HCT116 (cell line): ENCODE results near the gene SERPINB11. TPM values are rescaled to one million over a fixed set of nuclear protein-coding genes. Genes with fewer than 3 reads are reported as not detected.

ENCODE experiments used
- ATAC-seq: fragments of 200-7000 bp; cut with Tn5 transposase; 2 replicates; pipeline ENCODE4 v1.9.1; 2020; ENCODE audit warnings: mild to moderate bottlenecking, moderate library complexity
- BruUV-seq: library from RNA; stranded (reverse); fragments of 400-500 nt; replicated peaks from 2 replicates; lab custom pipeline; 2021; lab: Mats Ljungman, UMichigan
- CTCF ChIA-PET: fragments of 300-600 bp; sonication (Branson Sonifier 250); formaldehyde crosslinking; loops from one replicate; lab custom pipeline; 2021; ENCODE audit warnings: antibody characterized with exemption; lab: Charles Lee
- POLR2A ChIA-PET: fragments of 300-600, 350-600 bp; sonication (Branson Sonifier 250); formaldehyde crosslinking; loops from one replicate; lab custom pipeline; 2021; ENCODE audit warnings: antibody characterized with exemption; lab: Charles Lee
- RAD21 ChIA-PET, 2 experiments: fragments of 300-600 bp; sonication (Branson Sonifier 250); formaldehyde crosslinking; loops; one replicate each; lab custom pipeline; 2023; ENCODE audit warnings: low total read pairs in 2 of 2; ENCODE audit not compliant: uncharacterized antibody in 2 of 2, unreplicated experiment in 2 of 2, low non-redundant PET in 1 of 2; lab: Charles Lee
- DNase-seq: peaks from one replicate; pipeline ENCODE4 v3.0.0-alpha.2; 2010; ENCODE audit warnings: low read depth, low spot score
- H2AFZ ChIP-seq: fragments of 200-600 bp; shearing (Covaris generic), sonication (generic); 2 replicates; pipeline ENCODE4 v1.6.1; 2017; ENCODE audit warnings: low read depth, mixed run types, mixed read lengths, antibody characterized with exemption, low read length; ENCODE audit not compliant: poor library complexity, severe bottlenecking
- H3K27ac ChIP-seq: 2 replicates; pipeline ENCODE4 v1.5.1; 2012; ENCODE audit warnings: low read depth, low read length
- H3K27me3 ChIP-seq: fragments of 200-600 bp; sonication (generic); 2 replicates; pipeline ENCODE4 v1.6.1; 2016; ENCODE audit warnings: mixed run types, low read length, mixed read lengths; ENCODE audit not compliant: insufficient read depth
- H3K36me3 ChIP-seq, 2 experiments: fragments of 200-500 bp in 1 of 2; fragments of 200-600 bp in 1 of 2; sonication (Bioruptor generic) in 1 of 2; sonication (generic) in 1 of 2; 2 replicates each; pipeline versions ENCODE4 v1.5.1 to v1.6.1; 2014 to 2016; ENCODE audit warnings: low read length in 2 of 2, inconsistent platforms in 1 of 2, mixed read lengths in 1 of 2, mixed run types in 1 of 2; ENCODE audit not compliant: insufficient read depth in 2 of 2, control insufficient read depth in 1 of 2
- H3K4me1 ChIP-seq, 2 experiments: fragments of 200-600 bp in 1 of 2; sonication (generic) in 1 of 2; 2 replicates each; pipeline versions ENCODE4 v1.5.1 to v1.6.1; 2012 to 2017; ENCODE audit warnings: low read length in 2 of 2, inconsistent platforms in 1 of 2, mild to moderate bottlenecking in 1 of 2, mixed read lengths in 1 of 2, mixed run types in 1 of 2, moderate library complexity in 1 of 2; ENCODE audit not compliant: insufficient read depth in 2 of 2, control insufficient read depth in 1 of 2
- H3K4me2 ChIP-seq: fragments of 200-600 bp; sonication (generic); 2 replicates; pipeline ENCODE4 v1.6.1; 2017; ENCODE audit warnings: mixed run types, low read length, mixed read lengths
- H3K4me3 ChIP-seq, 2 experiments: fragments of 200-600 bp in 1 of 2; sonication (generic) in 1 of 2; replicated peaks in 1 of 2; 2 replicates each; pipeline ENCODE4 v1.5.1; 2011 to 2016; ENCODE audit warnings: low read length in 2 of 2, control low read depth in 1 of 2, low read depth in 1 of 2, mild to moderate bottlenecking in 1 of 2, mixed read lengths in 1 of 2, mixed run types in 1 of 2
- H3K79me2 ChIP-seq: fragments of 200-600 bp; sonication (generic); 2 replicates; pipeline ENCODE4 v1.6.1; 2017; ENCODE audit warnings: mild to moderate bottlenecking, mixed run types, low read length, moderate library complexity, mixed read lengths; ENCODE audit not compliant: insufficient read depth
- H3K9ac ChIP-seq: fragments of 200-600 bp; sonication (generic); 2 replicates; pipeline ENCODE4 v1.6.1; 2016; ENCODE audit warnings: low read length, mixed read lengths
- H3K9me2 ChIP-seq: fragments of 200-600 bp; sonication (generic), shearing (Covaris generic); 2 replicates; pipeline ENCODE4 v1.6.1; 2017; ENCODE audit warnings: mixed run types, mild to moderate bottlenecking, moderate library complexity; ENCODE audit not compliant: insufficient read depth
- H3K9me3 ChIP-seq, 2 experiments: fragments of 200-500 bp in 1 of 2; fragments of 200-600 bp in 1 of 2; sonication (Bioruptor generic) in 1 of 2; sonication (generic) in 1 of 2; 2 replicates each; pipeline ENCODE4 v1.6.1; 2014 to 2017; ENCODE audit warnings: low read length in 2 of 2, mixed read lengths in 2 of 2, inconsistent platforms in 1 of 2, low read depth in 1 of 2, mild to moderate bottlenecking in 1 of 2, mixed run types in 1 of 2, moderate library complexity in 1 of 2; ENCODE audit not compliant: control insufficient read depth in 1 of 2, insufficient read depth in 1 of 2
- H4K20me1 ChIP-seq: fragments of 200-600 bp; sonication (generic), shearing (Covaris generic); 2 replicates; pipeline ENCODE4 v1.6.1; 2017; ENCODE audit warnings: mixed run types, mild to moderate bottlenecking, moderate library complexity; ENCODE audit not compliant: insufficient read depth
- ATF3 ChIP-seq: IDR thresholded peaks from 2 replicates; pipeline ENCODE4 v1.6.1; 2012
- CBX3 ChIP-seq: IDR thresholded peaks from 2 replicates; pipeline ENCODE4 v1.6.1; 2012; ENCODE audit warnings: low read depth
- CTCF ChIP-seq, 3 experiments: fragments of 200-600 bp in 1 of 3; sonication (generic) in 1 of 3; IDR thresholded peaks in 2 of 3; conservative IDR thresholded peaks in 1 of 3; 2 replicates each; pipeline ENCODE4 v1.5.1; 2012 to 2017; ENCODE audit warnings: low read depth in 2 of 3, low read length in 2 of 3, antibody characterized with exemption in 1 of 3, borderline replicate concordance in 1 of 3, control low read depth in 1 of 3, mild to moderate bottlenecking in 1 of 3, mixed read lengths in 1 of 3, mixed run types in 1 of 3, moderate library complexity in 1 of 3; ENCODE audit not compliant: insufficient read depth in 1 of 3
- FOSL1 ChIP-seq: IDR thresholded peaks from 2 replicates; pipeline ENCODE4 v1.6.1; 2012; ENCODE audit warnings: low read depth
- JUND ChIP-seq: IDR thresholded peaks from 2 replicates; pipeline ENCODE4 v1.6.1; 2012
- SIN3A ChIP-seq: IDR thresholded peaks from 2 replicates; pipeline ENCODE4 v1.6.1; 2012; ENCODE audit warnings: low read depth
- TCF7L2 ChIP-seq: IDR thresholded peaks from 2 replicates; pipeline ENCODE4 v1.7.0; 2011; ENCODE audit warnings: borderline replicate concordance, inconsistent platforms; ENCODE audit not compliant: insufficient read depth, insufficient read length; ENCODE audit errors: extremely low read depth
- YY1 ChIP-seq: IDR thresholded peaks from 2 replicates; pipeline ENCODE4 v1.6.1; 2011; ENCODE audit warnings: low read length, low read depth, moderate library complexity, mild to moderate bottlenecking; ENCODE audit not compliant: insufficient replicate concordance; ENCODE audit errors: extremely low read depth
- ZBTB33 ChIP-seq: IDR thresholded peaks from 2 replicates; pipeline ENCODE4 v1.6.1; 2011; ENCODE audit warnings: mild to moderate bottlenecking, low read length, moderate library complexity; ENCODE audit not compliant: insufficient replicate concordance; ENCODE audit errors: extremely low read depth
- intact Hi-C: fragments of 100-400 bp; cut with micrococcal nuclease; formaldehyde crosslinking; loops from 2 replicates; pipeline ENCODE4 v1.10.0; 2022
- total RNA-seq: library from RNA; stranded (reverse); gene quantifications from one replicate; pipeline ENCODE4 v1.2.1, GENCODE V29; 2021; ENCODE audit not compliant: unreplicated experiment

Gene SERPINB11
- total RNA-seq, 1 experiment from 2014 or later = not detected

GRCh38 chr18:63763831-63764600 lies 61.3 kb downstream of the SERPINB11 start:
- ATAC-seq = no peak
- intact Hi-C loops = no loop called here
- CTCF ChIA-PET = no interaction called here
- RAD21 ChIA-PET = no interaction called here
- H3K79me2 ChIP-seq = no peaks in the 10 kb centered on the region
- no peak overlapping the region for H3K4me3 ChIP-seq
- no peak for DNase-seq
- no peaks in the 10 kb centered on the region for H4K20me1 ChIP-seq
- no peak for TF ChIP-seq CTCF (IDR thresholded peaks at IDR 0.05 in 2 of 3, conservative IDR thresholded peaks at IDR 0.05 in 1 of 3; ENCODE audit: borderline replicate concordance in 1 of 3, insufficient read depth in 1 of 3, low read depth in 2 of 3, low read length in 2 of 3)
- TF ChIP-seq SIN3A = no peak
- H3K9me3 ChIP-seq = peaks cover 0 to 6% of the 10 kb centered on the region in 2 experiments; a peak in 1 of 4 replicates
- H3K36me3 ChIP-seq = no peaks in the 10 kb centered on the region
- H3K4me2 ChIP-seq = no peak overlapping the region
- no peak overlapping the region for H3K27ac ChIP-seq
- POLR2A ChIA-PET = no interaction called here
- no peaks in the 10 kb centered on the region for H3K9me2 ChIP-seq
- no peaks in the 10 kb centered on the region for H3K27me3 ChIP-seq
- no TSS peak for BruUV-seq
- H3K9ac ChIP-seq = no peak overlapping the region
- H2AFZ ChIP-seq = no peak overlapping the region
- no peaks in the 10 kb centered on the region for H3K4me1 ChIP-seq

- no peak overlapping the region for H3K4me2 ChIP-seq
- TF ChIP-seq TCF7L2 = no peak
- TF ChIP-seq CBX3 = no peak
- TF ChIP-seq FOSL1 = no peak
- no peak for TF ChIP-seq ZBTB33
- no peak for TF ChIP-seq YY1
- no peak for TF ChIP-seq ATF3
- TF ChIP-seq JUND = no peak
- H3K4me3 ChIP-seq = no peak overlapping the region
- no peak overlapping the region for H3K9ac ChIP-seq
- intact Hi-C loops = no loop called here
- no peak overlapping the region for H3K27ac ChIP-seq
- DNase-seq (no peak), ATAC-seq (no peak)
- no peaks in the 10 kb centered on the region for H3K79me2 ChIP-seq
- no peaks in the 10 kb centered on the region for H4K20me1 ChIP-seq
- H3K9me3 ChIP-seq = no peaks in the 10 kb centered on the region
- BruUV-seq = no TSS peak
- H2AFZ ChIP-seq = no peak overlapping the region
- no peaks in the 10 kb centered on the region for H3K36me3 ChIP-seq
- no peaks in the 10 kb centered on the region for H3K27me3 ChIP-seq
- CTCF ChIA-PET = no interaction called here
- H3K4me1 ChIP-seq = no peaks in the 10 kb centered on the region
- H3K9me2 ChIP-seq = no peaks in the 10 kb centered on the region
- RAD21 ChIA-PET = no interaction called here
- POLR2A ChIA-PET = no interaction called here
These were observed 63.1 kb downstream of the SERPINB11 start for GRCh38 chr18:63765837-63766236.
